BLaER1 (cell line): Measurements from ENCODE around the gene ABHD14A.

Experiments
- H3K27ac ChIP-seq: shearing (Covaris generic); formaldehyde crosslinking; 2 replicates; pipeline ENCODE4 v1.8.1; 2022
- H3K27me3 ChIP-seq: shearing (Covaris generic); formaldehyde crosslinking; 2 replicates; pipeline ENCODE4 v1.8.1; 2022
- H3K36me3 ChIP-seq: shearing (Covaris generic); formaldehyde crosslinking; 2 replicates; pipeline ENCODE4 v1.8.1; 2022
- H3K4me1 ChIP-seq: shearing (Covaris generic); formaldehyde crosslinking; 2 replicates; pipeline ENCODE4 v1.8.1; 2022
- H3K4me2 ChIP-seq: shearing (Covaris generic); formaldehyde crosslinking; 2 replicates; pipeline ENCODE4 v1.8.1; 2022
- H3K4me3 ChIP-seq: shearing (Covaris generic); formaldehyde crosslinking; 2 replicates; pipeline ENCODE4 v1.8.1; 2022
- H3K9ac ChIP-seq: shearing (Covaris generic); formaldehyde crosslinking; 2 replicates; pipeline ENCODE4 v1.8.1; 2022
- H3K9me3 ChIP-seq: shearing (Covaris generic); formaldehyde crosslinking; 2 replicates; pipeline ENCODE4 v1.8.1; 2022
- H4K20me1 ChIP-seq: shearing (Covaris generic); formaldehyde crosslinking; 2 replicates; pipeline ENCODE4 v1.8.1; 2022
- Cebpa-rat ChIP-seq: shearing (Covaris generic); IDR thresholded peaks from 2 replicates; pipeline ENCODE4 v1.8.1; 2022

Gene ABHD14A

GRCh38 chr3:51980253-51980652 lies 5.4 kb downstream of the ABHD14A start:
- TF ChIP-seq Cebpa-rat: no peak
- Histone ChIP-seq H3K27ac (no peak overlapping the region), H3K4me2 (no peak overlapping the region)

GRCh38 chr3:51982352-51982837 lies 7.5 kb downstream of the ABHD14A start:
- H3K9me3 ChIP-seq: no peaks in the 10 kb centered on the region
- no peak for TF ChIP-seq Cebpa-rat
- peak overlapping the region; percentile 95 for H3K4me2 ChIP-seq
- H3K9ac ChIP-seq: peak overlapping the region; percentile 84
- H3K27ac ChIP-seq: peak overlapping the region; percentile 88
- H3K4me3 ChIP-seq: peak overlapping the region; percentile 72
- no peaks in the 10 kb centered on the region for H4K20me1 ChIP-seq
- H3K27me3 ChIP-seq: no peaks in the 10 kb centered on the region
- H3K36me3 ChIP-seq: peaks cover 16% of the 10 kb centered on the region
- peaks cover 50% of the 10 kb centered on the region for H3K4me1 ChIP-seq

More at GRCh38 chr3:51980253-51980652, 5.4 kb downstream of the ABHD14A start:
- H3K4me3 ChIP-seq: no peak overlapping the region
- H3K27me3 ChIP-seq: no peaks in the 10 kb centered on the region
- H3K36me3 ChIP-seq: peaks cover 16% of the 10 kb centered on the region
- H3K9me3 ChIP-seq: no peaks in the 10 kb centered on the region
- peaks cover 71% of the 10 kb centered on the region for H3K4me1 ChIP-seq
- H3K9ac ChIP-seq: no peak overlapping the region
- no peaks in the 10 kb centered on the region for H4K20me1 ChIP-seq

- Histone ChIP-seq H3K4me3 (peak within 1 kb of the TSS; percentile 72), H4K20me1 (peaks cover 4% of the 10 kb centered on the region; the same call in 1 of the 2 replicates), H3K4me2 (peak within 1 kb of the TSS; percentile 95), H3K27me3 (no peaks in the 10 kb centered on the region), H3K36me3 (peaks cover 16% of the 10 kb centered on the region), H3K9me3 (no peaks in the 10 kb centered on the region), H3K27ac (peak within 1 kb of the TSS; percentile 88), H3K9ac (peak within 1 kb of the TSS; percentile 84), H3K4me1 (peaks cover 44% of the 10 kb centered on the region)
- no peak for TF ChIP-seq Cebpa-rat
Observed at GRCh38 chr3:51982838-51983577, 8.1 kb downstream of the ABHD14A start, which contains the start of gene ACY1. ACY1 (plus strand) TSS chr3:51983535; CDS start chr3:51984065, 530 bp downstream.

- H3K9me3 ChIP-seq: no peaks in the 10 kb centered on the region
- H3K4me3 ChIP-seq: peak overlapping the region; percentile 72
- H3K9ac ChIP-seq: peak overlapping the region; percentile 84
- H3K4me2 ChIP-seq: peak overlapping the region; percentile 95
- peak overlapping the region; percentile 88 for H3K27ac ChIP-seq
- peaks cover 21% of the 10 kb centered on the region for H3K36me3 ChIP-seq
- H4K20me1 ChIP-seq: peaks cover 11% of the 10 kb centered on the region; the same call in 1 of the 2 replicates
- no peak for TF ChIP-seq Cebpa-rat
- peaks cover 43% of the 10 kb centered on the region for H3K4me1 ChIP-seq
- H3K27me3 ChIP-seq: no peaks in the 10 kb centered on the region
Observed at GRCh38 chr3:51983578-51984268, 8.9 kb downstream of the ABHD14A start.

GRCh38 chr3:51984269-51984647 lies 9.4 kb downstream of the ABHD14A start:
- H4K20me1 ChIP-seq: peaks cover 16% of the 10 kb centered on the region; the same call in 1 of the 2 replicates
- H3K9ac ChIP-seq: 0 out of 2 replicates have a peak overlapping the region, but pooled peaks have one; percentile 84
- no peak for TF ChIP-seq Cebpa-rat
- H3K9me3 ChIP-seq: no peaks in the 10 kb centered on the region
- peak overlapping the region; percentile 88 for H3K27ac ChIP-seq
- H3K4me2 ChIP-seq: peak overlapping the region; percentile 95
- peaks cover 46% of the 10 kb centered on the region for H3K4me1 ChIP-seq
- no peak overlapping the region for H3K4me3 ChIP-seq
- no peaks in the 10 kb centered on the region for H3K27me3 ChIP-seq
- peaks cover 26% of the 10 kb centered on the region for H3K36me3 ChIP-seq

GRCh38 chr3:51985063-51985462 lies 10.2 kb downstream of the ABHD14A start:
- Histone ChIP-seq H3K4me1 (peaks cover 54% of the 10 kb centered on the region), H3K4me2 (peak overlapping the region; percentile 11; the same call in 1 of the 2 replicates), H3K4me3 (no peak overlapping the region), H4K20me1 (peaks cover 24% of the 10 kb centered on the region; the same call in 1 of the 2 replicates), H3K27ac (no peak overlapping the region), H3K36me3 (peaks cover 28% of the 10 kb centered on the region), H3K9ac (no peak overlapping the region), H3K27me3 (no peaks in the 10 kb centered on the region), H3K9me3 (no peaks in the 10 kb centered on the region)
- TF ChIP-seq Cebpa-rat: no peak

GRCh38 chr3:51986010-51986947 lies 11.4 kb downstream of the ABHD14A start:
- Histone ChIP-seq H3K9ac (no peak overlapping the region), H4K20me1 (peaks cover 36% of the 10 kb centered on the region), H3K36me3 (peaks cover 21% of the 10 kb centered on the region), H3K4me2 (no peak overlapping the region), H3K27me3 (no peaks in the 10 kb centered on the region), H3K9me3 (no peaks in the 10 kb centered on the region), H3K4me3 (no peak overlapping the region), H3K27ac (no peak overlapping the region), H3K4me1 (peaks cover 56% of the 10 kb centered on the region)
- TF ChIP-seq Cebpa-rat: no peak

- Histone ChIP-seq H3K4me3 (no peak overlapping the region), H3K27ac (no peak overlapping the region)
Observed at GRCh38 chr3:51987568-51987967, 12.7 kb downstream of the ABHD14A start.

More at GRCh38 chr3:51987568-51987967, 12.7 kb downstream of the ABHD14A start:
- H3K9ac ChIP-seq: no peak overlapping the region
- no peak for TF ChIP-seq Cebpa-rat
- H4K20me1 ChIP-seq: peaks cover 49% of the 10 kb centered on the region
- peaks cover 34% of the 10 kb centered on the region for H3K36me3 ChIP-seq
- peaks cover 56% of the 10 kb centered on the region for H3K4me1 ChIP-seq
- no peaks in the 10 kb centered on the region for H3K9me3 ChIP-seq
- H3K4me2 ChIP-seq: no peak overlapping the region
- no peaks in the 10 kb centered on the region for H3K27me3 ChIP-seq
